Activated CD8-positive, alpha-beta memory T cell treated with anti-CD3 and anti-CD28 coated beads, Interleukin-2, amount 50 U/mL, for 24 hours (primary cell): Measurements from ENCODE around the gene TYR.
"Not testable (repeated sequence)": the region's sequence is repeated elsewhere in the genome, so short reads cannot be mapped to it uniquely, and the experiment has no call there.

Experiments
- DNase-seq: peaks from one replicate; pipeline ENCODE4 v3.0.0-alpha.2; 2020; ENCODE audit errors: extremely low read depth

TYR gene

GRCh38 chr11:89177691-89178231, at the start of gene TYR:
Gene TYR, plus strand, starts transcription at chr11:89177875. Its CDS starts 79 bp downstream, at chr11:89177954.
- no peak for DNase-seq

- no peak for DNase-seq
Observed at GRCh38 chr11:89136606-89137005, 41.1 kb upstream of the TYR start.

GRCh38 chr11:89147229-89147628, 30.4 kb upstream of the TYR start:
- no peak for DNase-seq

- DNase-seq, result no peak
Observed at GRCh38 chr11:89159974-89160373, 17.7 kb upstream of the TYR start.

- no peak for DNase-seq
Observed at GRCh38 chr11:89161949-89162348, 15.7 kb upstream of the TYR start.

GRCh38 chr11:89163686-89164085, 14.0 kb upstream of the TYR start:
- no peak for DNase-seq

- no peak for DNase-seq
Observed at GRCh38 chr11:89168396-89168795, 9.3 kb upstream of the TYR start.

- no peak for DNase-seq
Observed at GRCh38 chr11:89175796-89176195, 1.9 kb upstream of the TYR start.

- DNase-seq, result no peak
Observed at GRCh38 chr11:89176938-89177337, 737 bp upstream of the TYR start.

DNA sequence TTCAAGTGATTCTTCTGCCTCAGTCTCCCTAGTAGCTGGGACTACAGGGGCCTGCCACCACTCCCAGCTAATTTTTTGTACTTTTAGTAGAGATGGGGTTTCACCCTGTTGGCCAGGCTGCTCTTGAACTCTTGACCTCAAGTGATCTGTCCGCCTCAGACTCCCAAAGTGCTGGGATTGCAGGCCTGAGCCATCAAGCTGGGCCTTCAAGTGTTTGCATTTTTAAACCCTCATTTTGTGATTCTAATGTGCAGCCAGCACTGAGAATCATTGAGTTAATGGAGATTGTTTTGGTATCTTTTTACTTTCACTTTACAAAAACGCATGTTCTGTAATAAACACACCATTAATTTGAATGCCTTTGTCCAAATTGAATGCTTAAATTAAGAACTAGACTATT, 3.4 kb downstream of the TYR start:
- no peak for DNase-seq

- no peak for DNase-seq
Observed at GRCh38 chr11:89182773-89183518, 5.3 kb downstream of the TYR start.

DNA sequence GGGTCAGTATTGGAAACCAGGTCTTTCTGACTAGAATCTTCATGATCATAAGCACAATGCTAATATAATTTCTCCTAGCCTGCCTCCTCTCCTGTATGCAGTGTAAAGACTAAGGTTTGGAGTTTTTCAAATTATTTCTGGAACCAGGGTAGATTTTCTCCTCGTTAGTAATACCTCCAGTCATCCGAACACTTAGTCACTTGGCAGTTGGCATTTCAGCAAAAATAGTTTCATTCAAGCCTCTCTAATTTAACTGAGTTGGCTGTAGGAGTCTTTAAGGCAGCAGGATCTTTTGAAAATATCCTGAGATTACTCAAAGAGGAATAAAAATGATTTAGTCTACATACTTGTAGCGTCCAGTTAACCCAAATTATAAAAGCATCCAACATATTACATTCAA, 6.3 kb downstream of the TYR start:
- DNase-seq, result no peak

DNA sequence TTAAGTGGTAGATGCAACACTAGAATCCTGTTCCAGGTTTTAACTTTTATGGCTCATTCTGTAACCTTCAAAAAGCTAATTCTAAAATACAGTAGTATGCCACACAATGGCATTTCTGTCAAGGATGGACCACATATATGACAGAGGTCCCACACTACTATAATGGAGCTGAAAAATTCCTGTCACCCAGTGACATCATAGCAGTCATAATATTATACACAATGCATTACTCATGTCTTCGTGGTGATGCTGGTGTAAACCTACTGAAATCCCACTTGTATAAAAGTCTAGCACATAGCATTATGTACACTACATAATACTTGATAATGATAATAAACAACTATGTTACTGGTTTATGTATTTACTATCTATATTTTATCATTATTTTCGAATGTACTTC, 12.1 kb downstream of the TYR start:
- DNase-seq, result no peak

DNA sequence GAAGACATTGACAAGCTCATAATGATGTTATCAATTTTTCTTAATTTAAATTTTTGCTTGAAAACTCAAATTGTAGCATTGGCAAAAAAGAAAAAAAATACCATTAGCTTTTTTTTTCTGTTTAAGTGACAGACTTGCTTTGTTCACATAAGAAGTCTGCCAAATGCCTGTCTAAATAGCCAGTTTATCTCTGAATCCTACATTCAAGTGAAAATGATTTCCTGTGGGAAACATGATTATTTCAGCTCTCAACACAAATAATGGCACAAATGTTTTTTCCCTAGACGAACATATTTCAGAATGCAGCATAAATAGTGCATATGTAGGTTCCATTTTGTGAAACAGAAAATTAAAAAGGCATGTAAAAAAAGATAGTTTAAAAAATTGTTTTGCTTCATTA, 23.5 kb downstream of the TYR start:
- DNase-seq, result no peak

DNA sequence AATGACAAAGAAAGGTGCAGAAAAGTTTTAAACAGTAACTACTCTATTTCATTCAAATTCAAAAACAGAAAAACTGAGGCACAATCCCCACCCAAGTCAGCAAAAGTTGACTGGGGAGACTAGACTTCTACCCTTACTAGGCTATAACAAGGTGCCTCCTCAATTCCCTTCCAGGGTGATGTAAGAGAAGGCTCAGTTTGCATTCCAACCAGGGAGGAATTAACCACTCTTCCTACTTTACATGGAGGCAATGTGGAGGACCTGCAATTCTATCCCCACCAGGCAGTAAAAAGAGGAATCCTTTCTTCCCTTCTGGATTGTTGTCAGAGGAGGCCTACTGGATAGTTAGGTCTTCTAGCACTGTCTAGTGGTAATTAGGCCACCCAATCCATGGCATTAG, 26.1 kb downstream of the TYR start:
- no peak for DNase-seq

- DNase-seq, result no peak
Observed at GRCh38 chr11:89205378-89205777, 27.7 kb downstream of the TYR start.

GRCh38 chr11:89220684-89221339, 43.1 kb downstream of the TYR start:
- DNase-seq, result no peak

DNA sequence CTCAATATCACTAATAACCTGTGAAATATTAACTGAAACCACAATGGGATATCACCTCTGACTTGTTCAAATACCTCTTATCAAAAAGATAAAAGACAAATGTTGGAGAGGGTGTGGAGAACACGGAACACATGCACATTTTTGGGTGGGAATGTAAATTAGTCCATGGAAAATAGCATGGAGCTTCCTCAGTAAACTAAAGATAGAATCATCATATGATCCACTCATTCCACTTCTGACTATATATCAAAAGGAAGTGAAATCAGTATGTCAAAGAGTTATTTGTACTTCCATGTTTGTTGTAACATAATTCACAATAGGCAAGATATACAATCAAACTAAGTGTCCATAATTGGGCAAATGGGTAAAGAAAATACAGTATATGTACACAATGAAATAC, 57.4 kb downstream of the TYR start:
- no peak for DNase-seq

DNA sequence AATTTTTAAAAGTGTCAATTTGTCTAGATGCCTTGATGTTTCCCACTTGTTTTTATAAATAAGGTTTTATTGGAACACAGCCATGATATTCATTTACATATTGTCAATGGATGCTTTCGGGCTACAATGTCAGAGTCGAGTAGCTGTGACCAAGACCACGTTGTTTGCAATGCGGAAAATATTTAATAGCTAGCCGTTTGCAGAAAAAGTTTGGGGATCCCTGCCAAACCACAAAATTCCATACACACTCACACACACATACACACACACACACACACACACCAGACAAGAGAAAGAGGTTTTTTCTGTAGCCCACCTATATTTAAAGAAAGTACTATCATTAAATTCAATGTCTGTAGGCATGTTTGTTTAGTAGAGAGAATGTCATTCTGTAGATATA, 58.3 kb downstream of the TYR start:
- DNase-seq, result no peak

GRCh38 chr11:89247007-89247406, 69.3 kb downstream of the TYR start:
- not testable (repeated sequence) for DNase-seq

DNA sequence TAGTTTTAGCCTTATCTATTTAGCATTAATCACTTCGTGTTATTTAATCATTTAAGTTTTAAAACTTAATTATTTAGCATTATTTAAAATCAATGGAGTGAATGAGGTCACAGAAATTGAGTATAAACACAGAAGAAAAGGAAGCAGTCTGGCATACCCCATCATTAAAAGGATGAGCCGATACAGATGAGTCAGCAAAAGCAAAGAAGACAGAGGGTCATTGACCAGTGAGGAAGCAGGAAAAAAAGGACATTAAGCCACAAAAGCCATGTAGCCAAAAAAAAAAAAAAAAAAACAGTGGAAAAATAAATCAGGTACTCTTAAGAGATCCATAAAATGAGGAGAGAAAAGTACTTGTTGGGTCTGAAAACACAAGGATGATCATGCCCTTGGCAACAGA, 71.5 kb downstream of the TYR start:
- no peak for DNase-seq

GRCh38 chr11:89261483-89261882, 83.8 kb downstream of the TYR start:
- DNase-seq, result not testable (repeated sequence)

- no peak for DNase-seq
Observed at GRCh38 chr11:89267660-89268302, 90.1 kb downstream of the TYR start.
